Stimulated activated memory B cell treated with anti-CD40 and anti-IgM and Interleukin-4, amounts not matched to agents 10 μg/mL and 1 μg/mL and 100 μg/mL, for 72 hours (primary cell): ENCODE measurements around the gene CDC34.
A peak's percentile ranks its signal among the peaks of the same experiment; 100 is the strongest.

Experiments used
- ATAC-seq: fragments of 150-1000 bp; cut with Tn5 transposase; 2 replicates; pipeline ENCODE4 v1.10.0; 2021
- H3K27ac Mint-ChIP-seq: one replicate; pipeline ENCODE4 v1.8.0; 2022; ENCODE audit warnings: mild to moderate bottlenecking, mixed read lengths
- H3K27me3 Mint-ChIP-seq: one replicate; pipeline ENCODE4 v1.8.0; 2022; ENCODE audit warnings: mixed read lengths
- H3K36me3 Mint-ChIP-seq: one replicate; pipeline ENCODE4 v1.8.0; 2022; ENCODE audit warnings: mixed read lengths
- H3K4me1 Mint-ChIP-seq: one replicate; pipeline ENCODE4 v1.8.0; 2022; ENCODE audit warnings: mixed read lengths
- H3K4me3 Mint-ChIP-seq: one replicate; pipeline ENCODE4 v1.8.0; 2022; ENCODE audit warnings: mild to moderate bottlenecking, moderate library complexity, mixed read lengths
- H3K9me3 Mint-ChIP-seq: one replicate; pipeline ENCODE4 v1.8.0; 2022; ENCODE audit warnings: mixed read lengths

The CDC34 gene

GRCh38 chr19:525857-526419, 5.6 kb upstream of the CDC34 start:
- Mint-ChIP-seq H3K4me3 (no peak overlapping the region), H3K36me3 (peaks cover 2% of the 10 kb centered on the region), H3K27me3 (peaks cover 11% of the 10 kb centered on the region), H3K27ac (no peak overlapping the region), H3K9me3 (no peaks in the 10 kb centered on the region), H3K4me1 (no peaks in the 10 kb centered on the region)
- no peak for ATAC-seq

GRCh38 chr19:530134-531008, 1.2 kb upstream of the CDC34 start:
- H3K27ac Mint-ChIP-seq, result peak overlapping the region; percentile 55
- H3K36me3 Mint-ChIP-seq, result peaks cover 5% of the 10 kb centered on the region
- H3K27me3 Mint-ChIP-seq, result peaks cover 6% of the 10 kb centered on the region
- ATAC-seq, result no peak
- H3K4me1 Mint-ChIP-seq, result peaks cover 24% of the 10 kb centered on the region
- H3K4me3 Mint-ChIP-seq, result peak overlapping the region; percentile 83
- H3K9me3 Mint-ChIP-seq, result no peaks in the 10 kb centered on the region

- peaks cover 24% of the 10 kb centered on the region for H3K4me1 Mint-ChIP-seq
- peak overlapping the region; percentile 55 for H3K27ac Mint-ChIP-seq
- H3K36me3 Mint-ChIP-seq, result peaks cover 5% of the 10 kb centered on the region
- H3K4me3 Mint-ChIP-seq, result peak overlapping the region; percentile 83
- ATAC-seq, result peak; percentile 89
- H3K27me3 Mint-ChIP-seq, result no peaks in the 10 kb centered on the region
- H3K9me3 Mint-ChIP-seq, result no peaks in the 10 kb centered on the region
These were observed 379 bp upstream of the CDC34 start for GRCh38 chr19:531009-531752.

- Mint-ChIP-seq H3K27ac (peak overlapping the region; percentile 55), H3K36me3 (peaks cover 5% of the 10 kb centered on the region), H3K27me3 (no peaks in the 10 kb centered on the region), H3K4me3 (peak overlapping the region; percentile 85), H3K4me1 (peaks cover 24% of the 10 kb centered on the region), H3K9me3 (no peaks in the 10 kb centered on the region)
- ATAC-seq, result no peak
These were observed 1.2 kb downstream of the CDC34 start for GRCh38 chr19:532561-533363.

- H3K27ac Mint-ChIP-seq, result peak overlapping the region; percentile 55
- H3K9me3 Mint-ChIP-seq, result no peaks in the 10 kb centered on the region
- H3K4me1 Mint-ChIP-seq, result peaks cover 24% of the 10 kb centered on the region
- ATAC-seq, result no peak
- H3K4me3 Mint-ChIP-seq, result peak overlapping the region; percentile 85
- peaks cover 11% of the 10 kb centered on the region for H3K36me3 Mint-ChIP-seq
- no peaks in the 10 kb centered on the region for H3K27me3 Mint-ChIP-seq
These were observed 2.0 kb downstream of the CDC34 start for GRCh38 chr19:533364-534058.

- peaks cover 17% of the 10 kb centered on the region for H3K36me3 Mint-ChIP-seq
- no peak overlapping the region for H3K27ac Mint-ChIP-seq
- H3K4me3 Mint-ChIP-seq, result no peak overlapping the region
- ATAC-seq, result no peak
- H3K27me3 Mint-ChIP-seq, result no peaks in the 10 kb centered on the region
- H3K4me1 Mint-ChIP-seq, result peaks cover 24% of the 10 kb centered on the region
- H3K9me3 Mint-ChIP-seq, result no peaks in the 10 kb centered on the region
These were observed 2.5 kb downstream of the CDC34 start for GRCh38 chr19:534088-534487.

GRCh38 chr19:535017-535835, 3.7 kb downstream of the CDC34 start:
- H3K27ac Mint-ChIP-seq, result no peak overlapping the region
- H3K27me3 Mint-ChIP-seq, result no peaks in the 10 kb centered on the region
- H3K36me3 Mint-ChIP-seq, result peaks cover 23% of the 10 kb centered on the region
- H3K4me3 Mint-ChIP-seq, result peak overlapping the region; percentile 66
- ATAC-seq, result no peak
- H3K4me1 Mint-ChIP-seq, result peaks cover 24% of the 10 kb centered on the region
- no peaks in the 10 kb centered on the region for H3K9me3 Mint-ChIP-seq

- ATAC-seq, result no peak
- Mint-ChIP-seq H3K36me3 (peaks cover 23% of the 10 kb centered on the region), H3K4me3 (no peak overlapping the region), H3K4me1 (peaks cover 24% of the 10 kb centered on the region), H3K27me3 (no peaks in the 10 kb centered on the region), H3K27ac (no peak overlapping the region), H3K9me3 (no peaks in the 10 kb centered on the region)
These were observed 4.7 kb downstream of the CDC34 start for GRCh38 chr19:536031-536880.

GRCh38 chr19:536881-537404, 5.4 kb downstream of the CDC34 start:
- peaks cover 24% of the 10 kb centered on the region for H3K4me1 Mint-ChIP-seq
- H3K36me3 Mint-ChIP-seq, result peaks cover 23% of the 10 kb centered on the region
- ATAC-seq, result no peak
- no peak overlapping the region for H3K4me3 Mint-ChIP-seq
- H3K27ac Mint-ChIP-seq, result no peak overlapping the region
- no peaks in the 10 kb centered on the region for H3K27me3 Mint-ChIP-seq
- H3K9me3 Mint-ChIP-seq, result no peaks in the 10 kb centered on the region

GRCh38 chr19:538641-539428, 7.3 kb downstream of the CDC34 start:
- H3K27me3 Mint-ChIP-seq, result no peaks in the 10 kb centered on the region
- H3K4me3 Mint-ChIP-seq, result no peak overlapping the region
- peaks cover 18% of the 10 kb centered on the region for H3K4me1 Mint-ChIP-seq
- ATAC-seq, result no peak
- H3K36me3 Mint-ChIP-seq, result peaks cover 28% of the 10 kb centered on the region
- H3K9me3 Mint-ChIP-seq, result no peaks in the 10 kb centered on the region
- H3K27ac Mint-ChIP-seq, result no peak overlapping the region

- peaks cover 18% of the 10 kb centered on the region for H3K4me1 Mint-ChIP-seq
- no peaks in the 10 kb centered on the region for H3K9me3 Mint-ChIP-seq
- H3K4me3 Mint-ChIP-seq, result no peak overlapping the region
- peaks cover 28% of the 10 kb centered on the region for H3K36me3 Mint-ChIP-seq
- no peak for ATAC-seq
- peaks cover 3% of the 10 kb centered on the region for H3K27me3 Mint-ChIP-seq
- H3K27ac Mint-ChIP-seq, result no peak overlapping the region
These were observed 8.0 kb downstream of the CDC34 start for GRCh38 chr19:539429-540030.
